GM18499 (cell line): ENCODE results near the gene KAT2A.

Source experiments
- ATAC-seq: cut with Tn5 transposase; IDR thresholded peaks from one replicate; pipeline ENCODE4 v1.9.1; 2021; ENCODE audit warnings: moderate number of reproducible peaks; ENCODE audit not compliant: insufficient read depth, unreplicated experiment

KAT2A gene

GRCh38 chr17:42068979-42069378, 52.2 kb downstream of the KAT2A start:
- ATAC-seq: no peak

DNA sequence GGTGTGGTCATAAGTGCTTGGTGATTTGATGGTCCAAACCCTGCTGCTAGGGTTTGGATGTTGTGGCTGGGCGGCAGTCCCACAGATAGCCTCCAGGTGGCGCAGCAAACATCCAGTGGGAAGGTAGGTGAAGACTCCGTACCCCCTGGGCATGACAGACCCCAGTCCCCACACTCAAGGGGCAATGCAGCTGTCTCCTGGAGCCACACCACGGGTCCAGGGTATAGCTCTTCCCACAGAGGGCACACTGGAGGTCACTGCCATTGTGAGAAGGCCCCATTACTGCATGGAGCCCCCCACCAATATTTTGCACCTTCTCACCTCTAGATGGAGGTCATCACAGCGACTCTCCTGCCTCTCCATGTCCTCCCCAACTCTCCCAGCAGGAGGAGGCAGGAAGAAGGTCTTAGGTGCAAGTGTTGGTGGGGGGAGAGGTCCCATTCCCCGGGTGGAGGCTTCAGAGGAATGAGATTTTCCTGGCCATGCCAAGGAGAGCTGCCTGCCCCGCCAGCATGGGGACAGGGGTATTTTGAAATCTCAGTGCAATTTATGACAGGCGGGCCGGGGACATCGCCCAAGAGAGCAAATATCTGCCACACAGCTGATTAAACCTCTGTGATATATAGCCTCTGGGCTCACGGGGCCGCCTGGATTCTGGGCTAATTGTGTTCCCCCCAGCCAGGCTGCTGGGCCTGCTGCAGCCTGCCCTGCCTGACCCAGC, 53.6 kb downstream of the KAT2A start:
- ATAC-seq: no peak

GRCh38 chr17:42065201-42065600, 56.0 kb downstream of the KAT2A start:
- ATAC-seq: no peak
